ENCODE data around the gene ACTR6. TPM values are rescaled to one million over a fixed set of nuclear protein-coding genes. Genes with fewer than 3 reads are reported as not detected.
"Not testable (repeated sequence)": the region's sequence is repeated elsewhere in the genome, so short reads cannot be mapped to it uniquely, and the experiment has no call there.

The ACTR6 gene
- total RNA-seq, 1 donor from 2014 or later = 7.9 TPM

GRCh38 chr12:100216337-100216736, 15.7 kb downstream of the ACTR6 start:
- TF ChIP-seq CTCF (IDR thresholded peaks at IDR 0.05) = no peak
- H3K4me1 ChIP-seq = no peaks in the 10 kb centered on the region
- intact Hi-C loops (cut with DNase I) = no loop called here
- no peak for DNase-seq (ENCODE audit: low spot score in 2 of 2)
- H3K9me3 ChIP-seq = no peaks in the 10 kb centered on the region
- no peak overlapping the region for H3K27ac ChIP-seq
- peaks cover 33 to 62% of the 10 kb centered on the region in 2 donors for H3K36me3 ChIP-seq
- H3K27me3 ChIP-seq = no peaks in the 10 kb centered on the region
- no peak overlapping the region for H3K4me3 ChIP-seq

- H3K9me3 ChIP-seq = no peaks in the 10 kb centered on the region
- peaks cover 33 to 70% of the 10 kb centered on the region in 2 donors for H3K36me3 ChIP-seq
- no peak for DNase-seq (ENCODE audit: low spot score in 2 of 2)
- intact Hi-C loops (cut with DNase I) = no loop called here
- no peak overlapping the region for H3K27ac ChIP-seq
- no peak for TF ChIP-seq CTCF (IDR thresholded peaks at IDR 0.05)
- H3K4me1 ChIP-seq = no peaks in the 10 kb centered on the region
- no peaks in the 10 kb centered on the region for H3K27me3 ChIP-seq
- no peak overlapping the region for H3K4me3 ChIP-seq
Observed at GRCh38 chr12:100219328-100220109, 18.9 kb downstream of the ACTR6 start.

GRCh38 chr12:100221523-100221922, 20.9 kb downstream of the ACTR6 start:
- no peaks in the 10 kb centered on the region for H3K4me1 ChIP-seq
- H3K27ac ChIP-seq = no peak overlapping the region
- peaks cover 33 to 76% of the 10 kb centered on the region in 2 donors for H3K36me3 ChIP-seq
- no peaks in the 10 kb centered on the region for H3K9me3 ChIP-seq
- no peak for TF ChIP-seq CTCF (IDR thresholded peaks at IDR 0.05)
- no peaks in the 10 kb centered on the region for H3K27me3 ChIP-seq
- no peak overlapping the region for H3K4me3 ChIP-seq
- DNase-seq (ENCODE audit: low spot score in 2 of 2) = no peak
- intact Hi-C loops (cut with DNase I) = no loop called here

- H3K27me3 ChIP-seq; DNase-seq (ENCODE audit: low spot score in 2 of 2); H3K27ac ChIP-seq; H3K9me3 ChIP-seq; intact Hi-C loops (cut with DNase I); H3K4me1 ChIP-seq; H3K4me3 ChIP-seq: not testable (repeated sequence)
- H3K36me3 ChIP-seq = peaks cover 33 to 72% of the 10 kb centered on the region in 2 donors
Observed at GRCh38 chr12:100222173-100222572, 21.6 kb downstream of the ACTR6 start.

- no peak overlapping the region for H3K27ac ChIP-seq
- peaks cover 18 to 44% of the 10 kb centered on the region in 2 donors for H3K36me3 ChIP-seq
- no peaks in the 10 kb centered on the region for H3K9me3 ChIP-seq
Observed at GRCh38 chr12:100225491-100225890, 24.9 kb downstream of the ACTR6 start.

More at GRCh38 chr12:100225491-100225890, 24.9 kb downstream of the ACTR6 start:
- no peak for DNase-seq (ENCODE audit: low spot score in 2 of 2)
- TF ChIP-seq CTCF (IDR thresholded peaks at IDR 0.05) = no peak
- H3K27me3 ChIP-seq = no peaks in the 10 kb centered on the region
- intact Hi-C loops (cut with DNase I) = no loop called here
- no peak overlapping the region for H3K4me3 ChIP-seq
- no peaks in the 10 kb centered on the region for H3K4me1 ChIP-seq

Measured in ascending aorta (tissue), 2 donors.